ENCODE data around the gene FAM227B.
A peak's percentile ranks its signal among the peaks of the same experiment; 100 is the strongest.
"Not testable (repeated sequence)": the region's sequence is repeated elsewhere in the genome, so short reads cannot be mapped to it uniquely, and the experiment has no call there.

Gene FAM227B, protein sequence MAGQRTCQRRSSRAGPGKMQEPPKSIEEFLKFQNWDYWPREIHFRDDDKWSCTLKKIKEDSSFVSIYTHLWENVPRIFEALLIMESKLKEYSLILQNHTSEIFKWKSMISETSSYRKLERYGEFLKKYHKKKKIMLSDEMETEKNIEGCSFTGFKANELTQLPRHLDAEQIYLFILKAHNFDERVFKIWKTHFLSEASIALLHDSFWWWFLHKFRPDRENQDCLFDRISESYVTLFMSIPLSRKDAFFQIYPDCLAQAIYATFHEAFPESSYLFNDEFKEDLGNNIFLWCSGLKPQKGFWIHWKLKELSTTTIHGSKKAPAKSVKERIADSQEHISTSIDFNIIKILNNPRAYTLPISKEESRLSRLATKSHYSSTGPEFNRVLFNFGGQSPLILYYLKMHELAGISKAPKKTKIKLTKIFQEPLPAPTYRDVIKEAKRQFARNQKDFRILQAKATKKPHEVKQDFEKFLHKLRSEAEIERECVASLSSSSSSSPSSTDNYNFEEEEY

DNA sequence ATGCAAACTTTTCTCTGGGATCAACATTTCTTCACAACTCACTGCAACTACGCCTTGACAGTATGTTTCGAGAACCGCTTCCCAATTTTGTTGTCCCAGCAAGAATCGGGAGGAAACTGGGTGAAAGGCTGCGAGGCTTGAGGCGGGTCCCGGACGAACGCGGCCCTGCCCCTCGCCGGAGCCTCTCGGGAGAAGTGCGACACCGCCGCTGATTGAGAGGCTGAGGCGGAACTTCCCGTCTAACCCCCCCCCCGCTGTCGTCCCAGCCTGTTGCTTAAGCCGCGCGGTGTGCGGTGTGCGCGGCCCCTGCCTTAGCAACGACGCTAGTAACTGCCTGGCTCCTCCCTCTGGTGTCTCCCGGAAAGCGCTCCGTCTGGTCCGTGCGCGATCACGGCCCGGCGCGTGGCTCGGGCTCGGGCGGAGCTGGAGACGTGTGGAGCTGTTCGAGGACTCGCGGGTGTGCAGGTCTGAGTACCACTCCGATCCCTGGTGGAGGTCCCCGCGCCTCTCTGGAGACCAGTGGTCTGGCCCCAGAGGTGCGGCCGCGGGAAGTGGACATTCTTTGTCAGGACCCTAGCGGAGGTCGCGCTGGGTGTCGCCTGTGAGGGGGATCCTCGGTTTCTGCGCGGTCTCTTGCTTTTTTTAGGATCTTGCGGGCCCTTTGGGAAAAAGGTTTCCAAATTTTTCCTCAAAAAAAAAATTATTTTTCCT lies at the start of gene FAM227B, which contains the start of gene DTWD1:
FAM227B (minus strand) TSS at position 161 of the 711 bp plus-strand sequence. CDS start 5,647 bp downstream, outside the sequence.
DTWD1 (plus strand) TSS at position 391 of the 711 bp plus-strand sequence. CDS start 4,120 bp downstream, outside the sequence.
- DNase-seq (ENCODE audit: low read depth in 3 of 3) = peak; percentile 77 to 91 (median 87)

DNA sequence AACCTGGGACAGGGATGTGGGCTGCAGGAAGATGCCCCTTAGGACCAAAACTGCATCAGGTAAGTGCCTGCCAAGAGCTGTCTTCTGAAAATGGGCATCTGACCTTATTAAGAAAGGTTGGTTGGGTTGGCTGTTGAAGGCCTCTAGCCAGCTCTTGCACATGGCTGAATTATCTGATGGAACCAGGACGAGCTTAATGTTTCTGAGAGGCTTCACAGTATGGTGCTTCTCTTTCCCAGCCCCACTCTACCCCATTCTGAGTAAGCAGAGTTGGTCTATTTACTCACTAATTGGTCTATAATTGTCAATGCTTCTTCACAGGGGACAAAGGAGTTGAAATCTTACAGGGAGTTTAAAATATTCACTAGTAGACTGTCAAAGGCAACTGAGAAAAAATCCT lies 48.7 kb upstream of the FAM227B start:
- DNase-seq (ENCODE audit: low read depth in 3 of 3) = no peak

DNA sequence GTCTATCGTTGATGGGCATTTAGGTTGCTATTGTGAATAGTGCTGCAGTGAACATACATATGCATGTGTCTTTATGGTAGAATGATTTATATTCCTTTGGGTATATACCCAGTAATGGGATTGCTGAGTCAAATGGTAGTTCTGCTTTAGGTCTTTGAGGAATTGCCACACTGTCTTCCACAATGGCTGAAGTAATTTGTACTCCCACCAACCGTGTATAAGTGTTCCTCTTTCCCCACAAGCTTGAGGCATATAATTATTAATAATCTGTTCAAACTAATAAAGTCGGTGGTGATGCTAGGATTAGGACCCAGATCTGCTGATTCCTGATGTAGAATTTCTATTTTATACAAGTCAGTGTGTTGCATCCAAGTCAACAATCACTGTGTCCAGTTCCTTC lies 45.9 kb upstream of the FAM227B start:
- DNase-seq (ENCODE audit: low read depth in 3 of 3) = not testable (repeated sequence)

DNA sequence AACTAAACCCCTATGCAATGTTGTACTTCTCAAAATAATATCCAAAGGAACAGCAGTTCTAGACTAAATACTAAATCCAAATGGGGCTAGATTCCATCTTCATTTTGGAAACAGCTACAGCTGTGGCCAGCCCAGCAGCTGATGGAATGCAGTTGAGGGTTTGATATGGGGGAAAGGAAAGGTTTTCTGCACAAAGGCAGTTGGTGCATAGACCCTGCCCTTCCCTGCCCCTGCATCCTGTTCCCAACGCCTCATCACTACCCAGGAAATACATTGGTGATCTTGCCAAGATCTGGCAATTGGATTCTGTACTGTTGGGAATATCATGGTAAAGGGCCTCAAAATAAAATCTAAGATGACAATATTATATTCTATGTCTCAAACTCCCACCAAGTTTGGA lies 44.1 kb upstream of the FAM227B start:
- no peak for DNase-seq (ENCODE audit: low read depth in 3 of 3)

DNA sequence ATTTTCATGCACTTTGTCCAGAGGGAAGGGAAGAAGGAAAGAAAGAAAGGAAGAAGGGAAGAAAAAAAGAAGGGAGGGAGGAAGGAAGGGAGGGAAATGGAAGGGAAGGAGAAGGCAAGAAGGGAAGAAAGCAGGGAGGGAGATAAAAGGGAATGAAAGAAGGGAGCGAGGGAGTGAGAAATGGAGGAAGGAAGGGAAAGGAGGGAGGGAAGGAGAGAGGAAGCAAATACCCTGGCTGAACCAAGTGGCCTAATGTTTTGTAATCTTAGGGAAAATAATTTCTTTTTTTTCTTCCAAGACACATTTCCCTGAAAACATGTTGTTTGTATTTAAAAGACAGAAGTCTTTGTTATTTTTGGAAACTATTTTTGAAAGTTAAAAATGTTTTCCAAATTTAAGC lies 36.1 kb upstream of the FAM227B start:
- DNase-seq (ENCODE audit: low read depth in 3 of 3) = no peak

DNA sequence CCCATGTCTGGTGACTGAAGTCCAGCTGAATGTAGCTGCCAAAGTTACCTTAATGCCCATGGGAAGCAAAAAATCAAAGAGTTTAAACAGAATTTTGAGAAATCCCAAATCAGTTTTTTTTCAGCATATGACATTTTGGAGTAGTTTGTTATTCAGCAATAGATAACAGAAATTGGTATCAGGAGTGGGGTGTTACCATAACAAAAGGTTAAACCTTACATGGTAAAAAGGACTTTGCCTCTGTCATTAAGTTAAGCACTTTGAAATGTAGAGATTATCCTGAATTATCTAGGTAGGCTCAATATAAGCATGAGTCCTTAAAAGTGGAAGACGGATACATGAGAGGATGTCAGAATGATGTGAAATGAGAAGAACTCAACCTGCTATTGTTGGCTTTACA lies 32.3 kb upstream of the FAM227B start:
- no peak for DNase-seq (ENCODE audit: low read depth in 3 of 3)

- DNase-seq (ENCODE audit: low read depth in 3 of 3) = no peak
Observed at GRCh38 chr15:49650676-49651075, 30.1 kb upstream of the FAM227B start.

- DNase-seq (ENCODE audit: low read depth in 3 of 3) = no peak
Observed at GRCh38 chr15:49649987-49650386, 29.4 kb upstream of the FAM227B start.

DNA sequence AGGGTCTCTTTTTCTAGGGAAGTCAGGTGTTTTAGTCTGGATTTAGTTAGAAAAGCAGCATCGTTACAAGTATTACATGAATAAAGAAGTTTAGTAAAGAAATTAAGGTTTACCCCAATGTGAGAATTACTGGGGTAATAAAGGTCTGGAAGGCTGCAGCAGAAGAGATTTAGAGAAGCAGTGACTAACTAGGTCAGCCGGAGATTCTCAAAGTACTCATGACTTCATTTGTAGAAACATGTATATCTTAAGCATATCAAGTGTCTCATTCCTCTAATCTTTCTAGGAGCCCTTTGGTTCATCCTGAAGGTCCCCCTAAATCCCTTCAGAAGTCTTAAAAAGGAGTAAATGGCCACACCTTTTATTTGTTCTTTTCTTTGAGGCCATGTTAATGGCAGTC lies 26.3 kb upstream of the FAM227B start:
- no peak for DNase-seq (ENCODE audit: low read depth in 3 of 3)

- no peak for DNase-seq (ENCODE audit: low read depth in 3 of 3)
Observed at GRCh38 chr15:49645941-49646340, 25.3 kb upstream of the FAM227B start.

DNA sequence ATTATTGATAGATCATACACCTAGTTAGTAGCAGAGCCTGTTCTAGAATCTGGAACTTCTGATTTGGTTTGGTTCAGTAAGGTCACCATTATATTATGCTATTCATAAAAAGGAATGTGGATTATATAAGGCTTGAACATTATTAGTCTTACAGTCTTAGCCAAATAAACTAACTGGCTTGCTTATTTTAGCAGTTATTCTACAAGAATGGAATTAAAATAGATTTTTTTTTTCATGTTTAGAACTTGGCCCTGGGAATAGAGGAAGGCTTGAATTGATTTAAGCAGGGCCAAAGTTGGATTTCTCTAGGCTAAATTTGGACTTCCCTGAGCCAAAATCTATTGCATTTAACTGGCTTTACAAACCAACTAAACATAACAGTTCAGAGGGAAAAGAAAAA lies 24.7 kb upstream of the FAM227B start:
- no peak for DNase-seq (ENCODE audit: low read depth in 3 of 3)

GRCh38 chr15:49644364-49644794 lies 23.8 kb upstream of the FAM227B start:
- DNase-seq (ENCODE audit: low read depth in 3 of 3) = no peak

DNA sequence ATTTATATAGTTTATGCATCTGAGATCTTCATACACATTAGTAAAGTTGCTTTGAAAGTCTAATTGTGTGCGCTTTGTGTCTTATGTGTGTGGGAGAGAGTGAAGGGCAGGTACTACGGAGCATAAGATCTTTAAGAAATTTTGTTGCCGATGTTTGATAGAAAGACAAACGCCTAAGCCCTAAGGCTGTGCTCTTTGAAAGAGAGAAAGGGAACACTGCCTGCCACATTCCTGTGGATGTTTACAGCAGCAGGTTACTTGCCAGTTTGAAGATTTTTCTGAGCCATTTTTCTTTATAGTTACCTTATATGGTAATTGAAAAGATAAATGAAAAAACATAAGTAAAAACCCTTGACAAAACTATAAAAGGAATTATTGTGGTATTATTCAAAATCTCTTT lies 17.2 kb upstream of the FAM227B start:
- DNase-seq (ENCODE audit: low read depth in 3 of 3) = no peak

GRCh38 chr15:49628379-49628778 lies 7.8 kb upstream of the FAM227B start:
- no peak for DNase-seq (ENCODE audit: low read depth in 3 of 3)

DNA sequence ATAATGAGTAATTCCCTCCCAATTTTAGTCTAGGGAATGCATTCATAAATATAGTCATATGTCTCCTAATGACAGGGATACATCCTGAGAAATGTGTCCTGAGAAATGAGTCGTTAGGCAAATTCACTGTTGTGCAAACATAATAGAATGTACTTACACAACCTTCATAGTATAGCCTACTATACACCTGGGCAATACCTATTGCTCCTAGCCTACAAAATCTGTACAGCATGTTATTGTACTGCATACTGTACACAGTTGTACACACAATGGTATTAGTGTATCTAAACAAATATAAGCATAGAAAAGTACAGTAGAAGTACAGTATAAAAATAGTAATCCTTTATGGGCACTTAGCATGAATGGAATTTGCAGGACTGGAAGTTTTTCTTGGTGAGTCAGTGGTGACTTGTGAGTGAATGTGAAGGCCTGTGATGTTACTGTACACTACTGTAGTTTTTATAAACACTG lies 6.8 kb upstream of the FAM227B start:
- no peak for DNase-seq (ENCODE audit: low read depth in 3 of 3)

GRCh38 chr15:49625460-49626036 lies 4.9 kb upstream of the FAM227B start:
- no peak for DNase-seq (ENCODE audit: low read depth in 3 of 3)

DNA sequence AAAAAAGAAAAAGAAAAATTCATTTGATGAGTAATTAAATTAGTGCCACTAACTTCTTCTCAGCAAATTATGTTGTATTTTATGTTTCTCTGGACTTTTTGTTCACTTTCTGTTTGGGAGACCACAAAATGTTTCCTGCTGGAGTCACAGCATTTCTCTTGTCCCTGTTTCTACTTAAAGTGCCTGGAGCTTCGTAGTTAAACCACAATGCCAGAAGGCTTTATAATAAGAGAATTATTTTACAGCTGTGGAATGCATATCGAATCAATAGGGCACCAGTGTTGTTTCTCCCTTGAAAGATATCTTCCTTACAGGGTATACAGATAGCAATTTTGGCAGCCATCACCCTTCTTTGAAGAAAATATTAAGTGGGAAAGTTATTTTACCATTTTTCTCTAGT lies 3.4 kb upstream of the FAM227B start:
- DNase-seq (ENCODE audit: low read depth in 3 of 3) = no peak

- DNase-seq (ENCODE audit: low read depth in 3 of 3) = no peak
Observed at GRCh38 chr15:49622561-49622960, 1.9 kb upstream of the FAM227B start.

DNA sequence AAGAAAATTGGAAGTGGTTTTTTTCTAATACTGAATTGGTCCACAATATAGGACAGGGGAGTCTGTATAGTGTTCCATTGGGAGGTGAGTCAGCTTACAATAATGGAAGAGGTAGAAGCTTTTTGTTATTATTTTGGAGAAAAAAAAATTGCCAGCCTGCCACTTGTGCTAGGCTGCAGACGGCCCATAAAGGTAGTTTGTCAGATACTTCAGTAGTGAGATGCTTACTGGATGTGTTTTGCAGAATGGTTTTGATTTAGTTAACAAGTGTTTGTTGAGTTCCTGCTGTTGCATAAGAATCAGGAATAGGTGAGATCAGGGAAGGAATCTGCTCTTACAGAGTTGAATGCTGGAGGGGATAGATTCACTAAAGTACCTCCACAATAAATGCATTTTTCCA lies 1.3 kb upstream of the FAM227B start:
- no peak for DNase-seq (ENCODE audit: low read depth in 3 of 3)

GRCh38 chr15:49621401-49621811 lies 788 bp upstream of the FAM227B start:
- no peak for DNase-seq (ENCODE audit: low read depth in 3 of 3)

- no peak for DNase-seq (ENCODE audit: low read depth in 3 of 3)
Observed at GRCh38 chr15:49620199-49620598, 419 bp downstream of the FAM227B start.

DNA sequence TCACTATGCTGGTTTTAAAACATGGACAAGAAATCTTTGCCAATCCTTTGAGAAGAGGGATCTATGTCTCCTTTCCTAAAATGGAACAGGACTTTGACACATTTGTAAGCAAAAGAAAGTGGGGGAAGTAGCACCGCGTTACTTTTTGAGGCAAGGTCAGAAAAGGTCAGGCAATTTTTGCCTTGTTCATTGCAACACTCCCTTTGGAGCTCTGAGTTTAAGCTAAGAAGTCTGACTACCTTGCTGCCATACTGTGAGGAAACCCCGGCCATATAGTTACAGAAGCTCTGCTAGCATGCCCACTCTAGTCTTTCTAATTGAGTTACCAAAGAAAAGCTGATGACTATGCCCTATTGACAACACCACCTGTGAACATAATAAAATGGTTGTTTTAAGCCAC lies 1.4 kb downstream of the FAM227B start:
- DNase-seq (ENCODE audit: low read depth in 3 of 3) = no peak
